ENCODE data around the gene INTU. TPM values are rescaled to one million over a fixed set of nuclear protein-coding genes. Genes with fewer than 3 reads are reported as not detected.

The INTU gene
- total RNA-seq, 1 experiment from 2014 or later, result 10.7 TPM

DNA sequence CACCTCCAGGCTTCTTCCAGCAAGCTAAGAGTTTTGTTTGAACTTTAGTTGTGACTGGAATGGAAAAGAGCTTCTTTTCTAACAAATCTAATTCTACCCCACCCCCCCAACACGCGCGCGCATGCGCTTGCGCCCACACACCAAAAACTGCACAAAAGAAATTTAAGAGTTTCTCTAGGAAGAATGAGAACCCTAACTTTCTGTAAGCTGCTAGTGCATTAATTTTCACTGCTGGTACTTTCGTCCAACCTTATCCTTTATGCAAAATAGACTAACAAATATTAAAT, 9.0 kb upstream of the INTU start:
- no peak overlapping the region for H3K23ac ChIP-seq (ENCODE audit: insufficient read length, low read depth, low read length)
- no peaks in the 10 kb centered on the region for H4K20me1 ChIP-seq (ENCODE audit: control insufficient read depth, insufficient read depth, insufficient read length)
- no peak overlapping the region for H3K14ac ChIP-seq (ENCODE audit: insufficient read depth, low read length)
- no peak overlapping the region for H3K27ac ChIP-seq (ENCODE audit: insufficient read length, low read depth, low read length)
- no CpG with 5 or more reads among the region's 7 CpGs for WGBS (ENCODE audit: extremely low coverage, insufficient read length, low lambda C conversion rate)
- no peak overlapping the region for H2BK5ac ChIP-seq (ENCODE audit: insufficient read length, low read length)
- no peak for DNase-seq
- Mint-ChIP-seq H3K4me3 (peak overlapping the region; percentile 70 to 88), H3K36me3 (ENCODE audit: insufficient read depth in 1 of 3, low read depth in 3 of 3) (no peaks in the 10 kb centered on the region), H3K4me1 (peaks cover 4 to 13% of the 10 kb centered on the region in 2 experiments), H3K9me3 (no peaks in the 10 kb centered on the region), H3K27me3 (ENCODE audit: low read depth) (peaks cover 32% of the 10 kb centered on the region), H3K27ac (no peak overlapping the region)
- no peaks in the 10 kb centered on the region for H3K79me1 ChIP-seq (ENCODE audit: insufficient read depth, low read depth, low read length, poor library complexity, severe bottlenecking)
- no peak overlapping the region for H3K18ac ChIP-seq (ENCODE audit: insufficient read length, low read depth, low read length)
- no peaks in the 10 kb centered on the region for H3K79me2 ChIP-seq (ENCODE audit: insufficient read depth, low read length)
- TF ChIP-seq CTCF (conservative IDR thresholded peaks at IDR 0.05), result no peak
- peak overlapping the region; percentile 73 for H3K4me2 ChIP-seq (ENCODE audit: insufficient read depth, insufficient read length, low read length)
- no peak overlapping the region for H2BK12ac ChIP-seq (ENCODE audit: insufficient read length, low read depth, low read length)
- H3K56ac ChIP-seq (ENCODE audit: insufficient read length, low read depth, low read length), result no peak overlapping the region
- H2AK5ac ChIP-seq (ENCODE audit: insufficient read length, low read length), result no peak overlapping the region
- peak overlapping the region; percentile 24 for H2AFZ ChIP-seq (ENCODE audit: low read length)
- no peaks in the 10 kb centered on the region for H3K4me1 ChIP-seq (ENCODE audit: insufficient read depth, low read length)
- H4K5ac ChIP-seq (ENCODE audit: insufficient read length, low read depth, low read length), result no peak overlapping the region
- H3K9me3 ChIP-seq (ENCODE audit: control insufficient read depth, low read depth, low read length), result no peaks in the 10 kb centered on the region
- no peak overlapping the region for H3K4ac ChIP-seq (ENCODE audit: low read depth, low read length)
- H4K8ac ChIP-seq (replicated peaks; ENCODE audit: insufficient read length, low read depth, low read length), result no peak overlapping the region
- peaks cover 8% of the 10 kb centered on the region for H3K23me2 ChIP-seq (ENCODE audit: insufficient read length, low read depth, low read length, poor library complexity, severe bottlenecking)
- H3K9ac ChIP-seq (ENCODE audit: extremely low read depth, insufficient read length, low read length), result no peak overlapping the region
- H2BK20ac ChIP-seq (ENCODE audit: low read depth, low read length, poor library complexity, severe bottlenecking), result no peak overlapping the region
- H4K91ac ChIP-seq (ENCODE audit: insufficient read length, low read depth, low read length), result no peak overlapping the region
- no peak overlapping the region for H2BK120ac ChIP-seq (ENCODE audit: low read depth, low read length, poor library complexity, severe bottlenecking)
- H3T11ph ChIP-seq (ENCODE audit: low read length), result no peak overlapping the region
- peaks cover 5% of the 10 kb centered on the region; the same call in 1 of the 2 replicates for H3K27me3 ChIP-seq (ENCODE audit: insufficient read depth, low read length)
- no peak overlapping the region for H2BK15ac ChIP-seq (ENCODE audit: low read depth, low read length)

All from H9 (cell line).